Measurements from ENCODE around the gene PPP1R15B.

The PPP1R15B gene

GRCh38 chr1:204420039-204421004 lies 8.7 kb upstream of the PPP1R15B start:
- no peak for DNase-seq (ENCODE audit: low read depth in 2 of 2, low spot score in 1 of 2)

- no peak for DNase-seq (ENCODE audit: low read depth in 2 of 2, low spot score in 1 of 2)
These were observed 7.4 kb upstream of the PPP1R15B start for GRCh38 chr1:204419064-204419403.

- DNase-seq (ENCODE audit: low read depth in 2 of 2, low spot score in 1 of 2), result no peak
These were observed 6.8 kb upstream of the PPP1R15B start for GRCh38 chr1:204418174-204419063.

GRCh38 chr1:204417074-204417997 lies 5.7 kb upstream of the PPP1R15B start:
- DNase-seq (ENCODE audit: low read depth in 2 of 2, low spot score in 1 of 2), result no peak

GRCh38 chr1:204416589-204417073 lies 5.0 kb upstream of the PPP1R15B start:
- no peak for DNase-seq (ENCODE audit: low read depth in 2 of 2, low spot score in 1 of 2)

- no peak for DNase-seq (ENCODE audit: low read depth in 2 of 2, low spot score in 1 of 2)
These were observed 3.7 kb upstream of the PPP1R15B start for GRCh38 chr1:204415351-204415750.

- DNase-seq (ENCODE audit: low read depth in 2 of 2, low spot score in 1 of 2), result no peak
These were observed 2.4 kb upstream of the PPP1R15B start for GRCh38 chr1:204414016-204414415.

- DNase-seq (ENCODE audit: low read depth in 2 of 2, low spot score in 1 of 2), result no peak
These were observed 1.5 kb upstream of the PPP1R15B start for GRCh38 chr1:204413170-204413535.

GRCh38 chr1:204410688-204411450 lies 748 bp downstream of the PPP1R15B start:
- no peak for DNase-seq (ENCODE audit: low read depth in 2 of 2, low spot score in 1 of 2)

GRCh38 chr1:204409836-204410687 lies 1.6 kb downstream of the PPP1R15B start:
- DNase-seq (ENCODE audit: low read depth in 2 of 2, low spot score in 1 of 2), result no peak

- DNase-seq (ENCODE audit: low read depth in 2 of 2, low spot score in 1 of 2), result no peak
These were observed 2.5 kb downstream of the PPP1R15B start for GRCh38 chr1:204409123-204409522.

GRCh38 chr1:204408602-204409001 lies 3.0 kb downstream of the PPP1R15B start:
- DNase-seq (ENCODE audit: low read depth in 2 of 2, low spot score in 1 of 2), result no peak

- no peak for DNase-seq (ENCODE audit: low read depth in 2 of 2, low spot score in 1 of 2)
These were observed 3.5 kb downstream of the PPP1R15B start for GRCh38 chr1:204408074-204408507.

GRCh38 chr1:204407295-204407971 lies 4.2 kb downstream of the PPP1R15B start:
- DNase-seq (ENCODE audit: low read depth in 2 of 2, low spot score in 1 of 2), result no peak

GRCh38 chr1:204406621-204407020 lies 5.0 kb downstream of the PPP1R15B start:
- DNase-seq (ENCODE audit: low read depth in 2 of 2, low spot score in 1 of 2), result no peak

GRCh38 chr1:204405988-204406387 lies 5.6 kb downstream of the PPP1R15B start:
- DNase-seq (ENCODE audit: low read depth in 2 of 2, low spot score in 1 of 2), result no peak

- DNase-seq (ENCODE audit: low read depth in 2 of 2, low spot score in 1 of 2), result no peak
These were observed 7.0 kb downstream of the PPP1R15B start for GRCh38 chr1:204404629-204405028.

GRCh38 chr1:204402391-204402790 lies 9.2 kb downstream of the PPP1R15B start:
- DNase-seq (ENCODE audit: low read depth in 2 of 2, low spot score in 1 of 2), result no peak

All from stimulated activated CD8-positive, alpha-beta memory T cell treated with anti-CD3 and anti-CD28 coated beads, Interleukin-4, amount 100 ng/mL, for 1 hour (primary cell).